GM18870 (cell line): ENCODE measurements around the gene SUPT3H.

Experiments
- ATAC-seq: cut with Tn5 transposase; IDR thresholded peaks from one replicate; pipeline ENCODE4 v1.9.1; 2021; ENCODE audit warnings: moderate library complexity; ENCODE audit not compliant: unreplicated experiment

The SUPT3H gene

GRCh38 chr6:45265246-45265645 is 112.5 kb downstream of the SUPT3H start:
- no peak for ATAC-seq

DNA sequence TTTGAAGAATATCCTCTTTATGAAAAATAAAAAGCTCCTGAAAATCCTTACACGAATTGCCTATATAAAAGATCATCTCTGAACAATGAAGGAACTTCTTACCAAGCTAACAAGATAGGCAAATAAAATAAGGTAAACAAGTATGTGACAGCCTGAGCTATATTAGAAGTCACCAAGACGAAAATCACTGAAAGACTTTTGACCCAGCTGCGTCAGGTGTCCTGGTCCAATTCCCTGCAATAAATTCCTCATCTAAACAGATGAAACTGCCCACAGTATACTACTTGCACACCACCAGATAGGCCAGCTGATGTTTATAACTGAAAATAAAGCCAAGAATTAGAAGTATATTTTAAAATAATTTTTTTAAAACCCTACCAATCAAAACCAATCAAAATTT is 117.0 kb downstream of the SUPT3H start:
- ATAC-seq, result no peak

DNA sequence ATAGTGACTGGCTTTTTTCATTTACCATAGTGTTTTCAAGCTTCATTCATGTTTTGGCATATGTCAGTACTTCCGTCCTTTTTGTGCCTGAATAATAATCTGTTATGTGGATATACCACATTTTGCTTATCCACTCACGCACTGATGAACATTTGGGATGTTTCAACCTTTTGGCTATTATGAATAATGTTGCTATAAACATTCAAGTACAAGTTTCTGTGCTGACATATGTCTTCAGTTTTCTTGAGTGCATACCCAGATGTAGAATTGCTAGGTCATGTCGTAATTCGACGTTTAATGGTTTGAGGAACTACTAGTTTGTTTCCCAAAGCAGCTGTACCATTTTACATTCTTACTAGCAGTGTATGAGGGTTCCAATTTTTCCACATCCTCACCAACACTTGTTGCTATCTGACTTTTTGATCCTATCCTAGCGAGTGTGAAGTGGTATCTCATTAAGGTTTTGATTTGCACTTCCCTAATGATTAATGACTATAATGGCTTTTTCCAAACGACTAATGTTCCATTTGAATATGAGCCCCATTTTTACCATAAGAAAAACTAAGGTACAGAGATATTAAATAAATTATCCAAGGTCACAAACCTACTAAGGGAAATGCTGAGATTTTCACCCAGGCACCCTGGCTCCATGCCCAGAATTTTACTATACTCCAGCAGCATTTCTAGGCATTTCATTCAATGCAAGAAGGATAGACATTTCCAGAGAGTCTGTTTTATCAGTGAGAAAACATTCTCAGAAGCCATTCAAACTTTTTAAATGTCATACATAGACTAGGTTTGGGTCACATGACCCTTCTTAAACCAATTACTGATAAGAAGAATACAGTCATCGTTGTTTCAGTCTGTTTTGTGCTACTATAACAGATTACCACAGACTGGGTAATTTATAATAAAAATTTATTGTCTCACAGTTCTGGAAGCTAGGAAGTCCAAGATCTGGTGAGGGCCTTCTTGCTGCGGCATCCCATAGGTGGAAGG is 120.7 kb downstream of the SUPT3H start:
- ATAC-seq, result no peak

GRCh38 chr6:45255434-45255833 is 122.3 kb downstream of the SUPT3H start:
- no peak for ATAC-seq

GRCh38 chr6:45254253-45254652 is 123.5 kb downstream of the SUPT3H start:
- ATAC-seq, result no peak

- no peak for ATAC-seq
These were observed 124.3 kb downstream of the SUPT3H start for GRCh38 chr6:45253453-45253852.

- ATAC-seq, result no peak
These were observed 146.1 kb downstream of the SUPT3H start for GRCh38 chr6:45231660-45232059.

- ATAC-seq, result no peak
These were observed 148.3 kb downstream of the SUPT3H start for GRCh38 chr6:45229416-45229815.

- no peak for ATAC-seq
These were observed 151.7 kb downstream of the SUPT3H start for GRCh38 chr6:45226081-45226480.

GRCh38 chr6:45222380-45222779 is 155.4 kb downstream of the SUPT3H start:
- ATAC-seq, result no peak

DNA sequence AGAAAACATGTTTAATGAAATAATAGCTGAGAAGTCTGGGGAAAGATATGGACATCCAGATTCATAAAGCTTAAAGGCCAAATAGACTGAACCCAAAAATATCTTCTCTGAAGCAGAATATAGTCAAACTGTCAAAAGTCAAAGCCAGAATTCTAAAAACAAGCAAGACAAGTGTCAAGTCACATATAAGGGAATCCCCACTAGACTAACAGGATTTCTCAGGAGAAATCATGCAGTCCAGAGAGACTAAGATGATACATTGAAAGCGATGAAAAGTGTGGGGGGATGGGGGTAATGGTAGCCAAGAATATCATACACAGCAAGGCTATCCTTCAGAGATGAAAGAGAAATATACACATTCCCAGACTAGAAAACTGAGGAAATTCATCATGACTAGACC is 162.0 kb downstream of the SUPT3H start:
- ATAC-seq, result no peak

DNA sequence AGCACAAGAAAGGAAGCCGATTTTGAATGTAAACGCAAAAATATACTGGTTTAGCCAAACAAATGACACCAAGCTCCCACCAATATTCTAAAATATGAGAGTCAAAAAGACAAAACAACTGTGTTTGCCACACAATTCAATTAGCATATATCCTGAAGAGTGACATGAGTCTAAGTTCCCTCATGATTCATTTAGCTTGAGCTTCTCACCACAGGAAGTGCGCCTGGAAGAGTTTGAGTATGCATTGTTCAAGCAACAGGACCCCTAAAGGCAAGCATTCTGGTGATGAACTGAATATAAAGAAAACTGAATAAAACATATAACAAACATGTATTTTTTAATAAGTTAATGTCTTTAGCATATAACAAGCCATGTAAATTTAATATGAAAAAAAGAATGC is 164.8 kb downstream of the SUPT3H start:
- no peak for ATAC-seq

DNA sequence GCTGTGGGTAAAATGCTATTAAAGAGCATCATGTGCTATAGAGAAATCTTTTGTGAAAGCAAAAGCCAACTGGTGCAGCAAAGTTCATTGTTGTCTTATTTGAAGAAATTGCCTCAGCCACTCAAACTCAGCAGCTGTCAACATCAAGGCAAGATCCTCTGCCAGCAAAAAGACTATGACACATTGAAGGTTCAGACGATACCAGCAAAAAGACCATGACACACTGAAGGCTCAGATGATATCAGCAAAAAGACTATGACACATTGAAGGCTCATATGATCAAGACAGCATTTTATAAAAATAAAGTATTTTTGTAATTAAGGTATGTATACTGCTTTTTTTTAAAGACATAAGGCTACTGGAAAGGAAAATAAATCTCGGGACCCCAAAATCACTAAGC is 168.0 kb downstream of the SUPT3H start:
- no peak for ATAC-seq

DNA sequence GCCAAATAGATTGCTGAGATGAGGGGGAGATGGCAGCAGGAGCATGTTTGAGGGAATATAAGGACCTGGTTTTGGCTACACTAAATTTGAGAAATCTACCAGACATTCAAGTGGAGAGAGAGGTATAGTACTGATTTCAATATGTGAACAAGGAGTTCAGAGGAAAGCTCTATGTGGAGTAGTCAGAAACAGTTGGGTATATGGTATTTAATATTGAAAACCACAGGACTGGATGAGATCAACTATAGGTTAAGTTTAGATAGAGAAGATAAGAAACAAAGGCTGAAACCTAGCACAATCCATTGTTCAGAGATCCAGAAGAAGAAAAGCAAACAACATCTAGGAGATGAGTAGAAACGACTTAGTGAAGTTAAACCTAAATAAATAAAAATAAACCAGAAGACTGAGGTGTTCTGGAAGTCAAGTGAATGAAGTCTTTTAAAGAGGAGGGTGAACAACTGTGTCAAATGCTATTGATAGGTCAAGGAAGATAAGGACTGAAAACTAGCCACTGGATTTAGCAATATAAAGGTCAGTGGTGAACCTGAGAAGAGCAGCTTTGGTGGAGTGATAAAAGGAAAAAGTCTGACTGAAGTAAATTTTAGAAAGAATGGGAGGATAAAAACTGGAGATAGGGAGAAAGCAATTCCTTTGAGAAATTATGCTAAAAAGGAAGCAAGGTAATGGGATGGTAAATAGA is 170.8 kb downstream of the SUPT3H start:
- no peak for ATAC-seq

DNA sequence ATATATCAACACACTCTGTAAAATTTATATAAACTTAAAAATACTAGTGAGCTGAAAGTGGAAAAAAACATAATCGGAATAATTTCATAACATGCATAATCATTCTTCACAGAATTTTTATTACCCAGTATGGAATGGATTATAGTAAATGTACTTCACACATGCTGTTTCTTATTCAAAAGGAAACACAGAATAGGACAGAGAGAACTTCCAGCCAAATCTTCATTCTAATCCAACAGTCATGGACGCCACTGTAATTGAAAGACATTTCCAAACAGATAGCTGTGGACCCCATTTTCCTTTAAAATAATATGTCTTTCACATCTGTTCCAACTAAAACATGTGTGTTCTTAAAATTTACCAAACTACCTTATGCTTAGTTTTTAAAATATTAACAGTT is 176.2 kb downstream of the SUPT3H start:
- no peak for ATAC-seq

- no peak for ATAC-seq
These were observed 177.2 kb downstream of the SUPT3H start for GRCh38 chr6:45200510-45200909.

- no peak for ATAC-seq
These were observed 178.2 kb downstream of the SUPT3H start for GRCh38 chr6:45199554-45199953.

DNA sequence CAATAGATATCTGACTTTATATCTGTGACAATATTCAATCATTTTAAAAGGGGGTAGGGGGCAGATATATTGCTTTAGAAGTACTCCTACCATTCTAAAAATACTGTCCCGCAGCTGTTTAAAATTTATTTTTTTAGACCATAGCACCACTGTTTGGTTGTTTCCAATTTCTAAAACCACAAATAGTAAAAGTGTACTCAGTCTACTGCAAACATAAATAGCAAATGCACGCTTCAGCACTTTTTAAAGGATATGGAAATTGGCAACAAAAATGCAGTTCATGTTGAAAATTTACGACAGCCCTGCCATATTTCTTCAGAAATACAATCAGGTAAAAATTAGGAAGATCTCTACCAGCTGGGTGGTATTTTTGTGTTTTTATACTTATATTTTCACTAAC is 181.6 kb downstream of the SUPT3H start:
- no peak for ATAC-seq

DNA sequence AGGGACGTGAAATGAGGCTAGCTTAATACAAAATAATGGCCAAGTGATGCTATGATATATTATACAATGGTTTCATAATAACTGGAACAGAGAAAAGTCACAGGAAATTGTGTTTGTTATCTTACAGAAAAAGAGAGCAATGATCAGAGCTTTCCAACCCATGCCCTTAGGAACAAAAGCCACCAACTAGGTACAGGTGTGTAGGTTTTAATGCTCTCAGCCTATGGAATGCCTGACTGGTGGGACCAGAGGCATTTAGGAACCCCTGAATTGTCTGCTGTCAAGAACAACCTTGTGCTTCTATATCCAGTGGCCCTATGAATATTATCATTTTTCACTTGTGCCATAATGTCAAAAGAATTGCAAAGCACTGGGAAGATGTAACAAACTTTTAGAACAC is 182.6 kb downstream of the SUPT3H start:
- no peak for ATAC-seq

DNA sequence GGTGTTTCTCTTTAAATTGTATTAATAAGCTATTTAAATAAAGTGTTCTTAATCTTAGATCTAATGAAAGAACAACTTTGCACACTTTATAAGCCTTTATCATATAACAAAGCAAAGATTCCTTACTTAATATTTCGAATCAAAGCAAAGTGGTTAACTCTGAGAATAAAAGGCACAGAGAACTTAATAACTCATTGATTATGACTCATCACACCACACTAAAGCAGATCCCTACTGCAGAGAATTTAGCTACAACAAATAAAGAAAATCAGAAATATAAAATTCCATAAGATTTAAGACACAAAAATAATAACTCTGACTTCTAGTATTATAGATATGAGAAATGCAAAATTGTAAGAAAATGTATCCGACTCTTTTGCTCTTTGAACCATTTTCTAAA is 185.2 kb downstream of the SUPT3H start:
- no peak for ATAC-seq

- ATAC-seq, result no peak
These were observed 186.3 kb downstream of the SUPT3H start for GRCh38 chr6:45191414-45191813.

DNA sequence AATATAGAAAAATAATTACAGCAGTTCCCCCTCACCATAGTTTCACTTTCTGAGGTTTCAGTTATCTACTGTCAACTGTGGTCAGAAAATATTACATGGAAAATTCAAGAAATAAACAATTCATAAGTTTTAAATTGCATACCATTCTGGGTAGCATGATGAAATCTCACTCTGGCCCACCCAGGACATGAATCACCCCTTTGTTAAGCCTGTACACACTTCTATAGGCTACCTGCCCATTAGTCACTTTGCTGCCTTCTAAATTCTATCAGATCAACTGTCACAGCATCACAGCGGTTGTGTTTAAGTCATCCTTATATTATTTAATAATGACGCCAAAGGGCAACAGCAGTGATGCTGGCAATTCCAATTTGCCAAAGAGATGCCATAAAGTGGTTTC is 189.9 kb downstream of the SUPT3H start:
- ATAC-seq, result no peak
